Measurements from ENCODE around the gene FCN2.

Gene FCN2

DNA sequence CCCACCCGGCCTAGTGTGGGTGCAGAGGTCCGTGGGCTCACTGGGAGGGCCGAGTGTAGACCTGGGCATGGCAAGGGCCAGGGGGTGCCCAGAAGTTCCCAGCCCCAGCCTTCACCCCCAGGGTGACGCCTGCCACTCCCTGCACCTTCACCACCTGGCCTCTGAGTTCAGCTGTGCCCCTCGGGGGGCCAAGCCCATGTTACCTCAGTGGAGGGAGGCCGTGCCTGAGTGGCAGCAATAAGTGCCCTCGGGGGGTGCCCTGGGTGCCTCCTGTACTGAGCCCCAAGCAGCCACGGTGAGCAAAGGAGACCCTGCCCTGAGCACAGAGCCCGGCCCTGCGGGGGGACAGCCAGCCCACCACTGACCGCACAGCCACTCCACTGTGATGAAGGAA, 10.3 kb upstream of the FCN2 start:
- no peak overlapping the region for H3K9ac ChIP-seq (ENCODE audit: low read length)
- no peaks in the 10 kb centered on the region for H3K4me1 ChIP-seq (ENCODE audit: control insufficient read depth, insufficient read depth, low read length)
- H3K27me3 ChIP-seq (ENCODE audit: control insufficient read depth, insufficient read depth, low read length) = no peaks in the 10 kb centered on the region
- H3K4me3 ChIP-seq (ENCODE audit: low read depth, low read length) = no peak overlapping the region
- H3K9me3 ChIP-seq (ENCODE audit: control insufficient read depth, insufficient read depth, low read depth, low read length) = no peaks in the 10 kb centered on the region
- H3K27ac ChIP-seq (ENCODE audit: low read depth, low read length) = no peak overlapping the region
- no peaks in the 10 kb centered on the region for H3K36me3 ChIP-seq (ENCODE audit: control insufficient read depth, insufficient read depth, low read length)

DNA sequence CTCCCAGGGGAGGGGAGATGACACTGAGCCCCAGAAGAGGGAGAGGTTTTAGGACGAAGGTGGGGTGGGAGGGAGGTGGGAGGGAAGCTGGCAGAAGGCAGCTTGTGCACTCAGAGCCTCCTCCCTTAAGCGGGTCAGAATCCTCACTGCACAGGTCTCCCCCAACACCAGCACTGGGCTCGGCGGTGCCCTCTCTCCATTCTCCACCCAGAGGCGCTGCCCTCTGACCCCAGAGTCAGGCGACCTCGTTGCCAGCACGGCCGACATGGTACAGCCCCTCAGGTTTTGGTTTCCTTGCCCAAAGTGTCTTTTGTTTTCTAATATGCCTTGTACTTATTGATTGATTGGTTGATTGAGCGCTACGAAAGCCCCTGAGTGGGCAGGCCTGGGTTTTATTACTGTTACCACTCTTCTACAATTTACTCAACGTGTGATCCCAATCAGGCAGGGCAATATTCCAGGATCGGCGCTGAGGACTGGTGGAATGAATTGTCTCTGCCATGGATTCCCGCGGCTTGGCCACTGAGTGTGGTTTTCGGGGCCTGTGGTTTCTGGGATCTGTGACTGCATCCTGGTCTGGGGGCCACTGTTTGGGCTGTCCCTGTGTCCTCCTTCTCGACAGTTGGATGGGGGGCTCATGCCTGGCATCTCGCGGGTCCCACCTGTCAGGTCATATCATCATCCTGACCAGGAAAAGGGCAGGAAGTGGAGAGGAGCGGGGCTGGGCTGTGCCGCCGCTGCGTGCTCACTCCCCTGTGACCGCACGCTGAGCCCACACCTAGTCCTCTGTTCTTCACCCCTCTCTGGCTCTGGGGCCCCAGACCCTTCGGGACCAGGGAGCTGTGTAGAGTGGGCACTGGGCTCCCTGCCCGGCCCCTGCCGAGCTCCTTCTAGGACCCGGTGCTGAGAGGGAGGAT, 9.6 kb upstream of the FCN2 start:
- Histone ChIP-seq H3K9ac (ENCODE audit: low read length) (no peak overlapping the region), H3K27ac (ENCODE audit: low read depth, low read length) (no peak overlapping the region), H3K36me3 (ENCODE audit: control insufficient read depth, insufficient read depth, low read length) (no peaks in the 10 kb centered on the region), H3K27me3 (ENCODE audit: control insufficient read depth, insufficient read depth, low read length) (no peaks in the 10 kb centered on the region), H3K4me3 (ENCODE audit: low read depth, low read length) (no peak overlapping the region), H3K9me3 (ENCODE audit: control insufficient read depth, insufficient read depth, low read depth, low read length) (no peaks in the 10 kb centered on the region), H3K4me1 (ENCODE audit: control insufficient read depth, insufficient read depth, low read length) (no peaks in the 10 kb centered on the region)

DNA sequence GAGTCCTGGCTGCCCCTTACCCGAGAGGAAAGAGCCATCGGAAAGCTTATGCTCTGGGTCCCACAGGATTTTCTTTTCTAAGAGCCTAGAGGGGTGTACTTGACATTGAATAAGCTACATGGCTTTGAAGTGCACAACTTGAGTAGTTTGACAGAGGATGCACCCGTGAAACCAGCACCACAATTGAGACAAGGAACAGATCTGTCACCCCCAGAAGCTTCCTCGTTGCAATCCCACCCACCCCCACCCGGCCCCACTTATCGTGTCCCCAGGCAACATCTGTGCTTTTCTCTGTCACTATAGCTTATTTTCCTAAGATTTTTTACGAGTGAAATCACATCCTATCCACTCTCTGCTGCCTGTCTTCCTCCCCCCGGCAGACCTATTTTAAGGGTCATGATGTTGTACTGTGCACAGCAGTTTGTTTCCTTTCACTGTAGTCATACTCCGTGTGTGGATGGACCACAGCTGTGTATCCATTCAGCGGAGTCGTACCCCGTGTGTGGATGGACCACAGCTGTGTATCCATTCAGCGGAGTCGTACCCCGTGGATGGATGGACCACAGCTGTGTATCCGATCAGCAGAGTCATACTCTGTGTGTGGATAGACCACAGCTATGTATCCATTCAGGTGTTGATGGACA, 8.8 kb upstream of the FCN2 start:
- H3K4me3 ChIP-seq (ENCODE audit: low read depth, low read length) = no peak overlapping the region

DNA sequence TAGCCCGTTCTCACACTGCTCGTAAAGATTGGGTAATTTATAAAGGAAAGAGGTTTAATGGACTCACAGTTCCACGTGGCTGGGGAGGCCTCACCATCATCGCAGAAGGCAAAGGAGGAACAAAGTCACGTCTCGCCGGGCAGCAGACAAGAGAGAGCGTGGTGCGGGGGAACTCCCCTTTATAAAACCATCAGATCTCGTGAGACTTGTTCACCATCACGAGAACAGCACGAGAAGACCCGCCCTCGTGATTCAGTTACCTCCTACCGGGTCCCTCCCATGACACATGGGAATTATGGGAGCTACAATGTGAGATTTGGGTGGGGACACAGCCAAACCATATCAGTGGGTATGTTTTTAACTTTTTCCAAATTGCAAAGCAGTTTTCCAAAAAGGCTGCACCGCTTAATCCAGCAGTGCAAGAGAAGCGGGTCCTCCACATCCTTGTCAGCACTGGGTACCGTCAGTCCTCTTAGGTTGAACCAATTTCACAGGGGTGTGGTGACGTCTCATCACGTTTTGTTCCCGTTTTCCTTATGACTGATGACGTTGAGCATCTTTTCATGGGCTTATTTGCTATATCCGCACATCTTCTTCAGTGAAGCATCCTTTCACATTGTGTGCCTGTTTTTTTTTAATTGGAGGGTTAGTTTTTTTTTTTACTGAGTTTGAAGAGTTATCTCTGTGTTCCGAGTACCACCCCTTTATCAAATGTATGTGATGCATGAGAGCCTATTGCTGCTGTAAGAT, 8.0 kb upstream of the FCN2 start:
- Histone ChIP-seq H3K4me1 (ENCODE audit: control insufficient read depth, insufficient read depth, low read length) (no peaks in the 10 kb centered on the region), H3K27ac (ENCODE audit: low read depth, low read length) (no peak overlapping the region), H3K4me3 (ENCODE audit: low read depth, low read length) (no peak overlapping the region), H3K9ac (ENCODE audit: low read length) (no peak overlapping the region), H3K9me3 (ENCODE audit: control insufficient read depth, insufficient read depth, low read depth, low read length) (no peaks in the 10 kb centered on the region), H3K36me3 (ENCODE audit: control insufficient read depth, insufficient read depth, low read length) (no peaks in the 10 kb centered on the region), H3K27me3 (ENCODE audit: control insufficient read depth, insufficient read depth, low read length) (no peaks in the 10 kb centered on the region)

More for the DNA sequence above, 8.8 kb upstream of the FCN2 start:
- Histone ChIP-seq H3K27ac (ENCODE audit: low read depth, low read length) (no peak overlapping the region), H3K9ac (ENCODE audit: low read length) (no peak overlapping the region), H3K27me3 (ENCODE audit: control insufficient read depth, insufficient read depth, low read length) (no peaks in the 10 kb centered on the region), H3K4me1 (ENCODE audit: control insufficient read depth, insufficient read depth, low read length) (no peaks in the 10 kb centered on the region), H3K36me3 (ENCODE audit: control insufficient read depth, insufficient read depth, low read length) (no peaks in the 10 kb centered on the region), H3K9me3 (ENCODE audit: control insufficient read depth, insufficient read depth, low read depth, low read length) (no peaks in the 10 kb centered on the region)

DNA sequence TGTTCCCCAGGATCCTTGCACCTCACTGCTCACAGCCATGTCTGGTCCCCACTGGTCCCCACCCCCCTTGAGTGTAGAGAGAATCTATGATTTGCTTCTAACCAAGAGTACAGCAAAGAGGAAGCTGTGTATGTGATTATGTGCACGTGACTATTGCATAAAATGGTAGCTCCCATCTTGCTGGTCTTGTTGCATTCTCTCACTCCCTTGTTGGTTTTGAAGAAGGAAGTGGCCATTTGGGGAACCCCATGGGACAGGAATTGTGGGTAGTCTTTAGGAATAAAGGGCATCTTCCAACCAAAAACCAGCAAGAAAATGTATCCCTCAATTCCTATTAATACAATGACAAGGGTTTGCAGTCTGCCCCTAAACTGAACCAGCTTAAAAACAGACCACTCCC, 5.2 kb upstream of the FCN2 start:
- Histone ChIP-seq H3K27me3 (ENCODE audit: control insufficient read depth, insufficient read depth, low read length) (no peaks in the 10 kb centered on the region), H3K9me3 (ENCODE audit: control insufficient read depth, insufficient read depth, low read depth, low read length) (no peaks in the 10 kb centered on the region), H3K9ac (ENCODE audit: low read length) (no peak overlapping the region), H3K4me1 (ENCODE audit: control insufficient read depth, insufficient read depth, low read length) (no peaks in the 10 kb centered on the region), H3K4me3 (ENCODE audit: low read depth, low read length) (no peak overlapping the region), H3K36me3 (ENCODE audit: control insufficient read depth, insufficient read depth, low read length) (no peaks in the 10 kb centered on the region), H3K27ac (ENCODE audit: low read depth, low read length) (no peak overlapping the region)

DNA sequence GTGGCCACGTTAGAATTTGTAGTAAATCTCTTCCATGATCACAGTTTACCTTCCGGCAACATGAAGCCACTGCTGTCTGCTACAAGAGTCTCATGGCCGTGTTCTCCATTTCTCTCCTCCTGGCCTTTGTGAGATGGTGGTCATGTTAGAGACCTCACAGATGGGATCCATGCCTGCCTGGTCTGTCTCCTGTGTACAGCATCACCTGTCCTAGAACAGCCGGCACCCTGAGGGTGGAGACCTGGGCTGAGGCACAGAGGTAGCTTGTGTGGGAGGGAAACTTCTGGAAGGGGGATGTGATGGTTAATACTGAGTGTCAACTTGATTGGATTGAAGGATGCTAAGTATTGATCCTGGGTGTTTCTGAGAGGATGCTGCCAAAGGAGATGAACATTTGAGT, 3.1 kb upstream of the FCN2 start:
- Histone ChIP-seq H3K36me3 (ENCODE audit: control insufficient read depth, insufficient read depth, low read length) (no peaks in the 10 kb centered on the region), H3K9ac (ENCODE audit: low read length) (no peak overlapping the region), H3K4me3 (ENCODE audit: low read depth, low read length) (no peak overlapping the region), H3K4me1 (ENCODE audit: control insufficient read depth, insufficient read depth, low read length) (no peaks in the 10 kb centered on the region), H3K9me3 (ENCODE audit: control insufficient read depth, insufficient read depth, low read depth, low read length) (no peaks in the 10 kb centered on the region), H3K27ac (ENCODE audit: low read depth, low read length) (no peak overlapping the region), H3K27me3 (ENCODE audit: control insufficient read depth, insufficient read depth, low read length) (no peaks in the 10 kb centered on the region)

DNA sequence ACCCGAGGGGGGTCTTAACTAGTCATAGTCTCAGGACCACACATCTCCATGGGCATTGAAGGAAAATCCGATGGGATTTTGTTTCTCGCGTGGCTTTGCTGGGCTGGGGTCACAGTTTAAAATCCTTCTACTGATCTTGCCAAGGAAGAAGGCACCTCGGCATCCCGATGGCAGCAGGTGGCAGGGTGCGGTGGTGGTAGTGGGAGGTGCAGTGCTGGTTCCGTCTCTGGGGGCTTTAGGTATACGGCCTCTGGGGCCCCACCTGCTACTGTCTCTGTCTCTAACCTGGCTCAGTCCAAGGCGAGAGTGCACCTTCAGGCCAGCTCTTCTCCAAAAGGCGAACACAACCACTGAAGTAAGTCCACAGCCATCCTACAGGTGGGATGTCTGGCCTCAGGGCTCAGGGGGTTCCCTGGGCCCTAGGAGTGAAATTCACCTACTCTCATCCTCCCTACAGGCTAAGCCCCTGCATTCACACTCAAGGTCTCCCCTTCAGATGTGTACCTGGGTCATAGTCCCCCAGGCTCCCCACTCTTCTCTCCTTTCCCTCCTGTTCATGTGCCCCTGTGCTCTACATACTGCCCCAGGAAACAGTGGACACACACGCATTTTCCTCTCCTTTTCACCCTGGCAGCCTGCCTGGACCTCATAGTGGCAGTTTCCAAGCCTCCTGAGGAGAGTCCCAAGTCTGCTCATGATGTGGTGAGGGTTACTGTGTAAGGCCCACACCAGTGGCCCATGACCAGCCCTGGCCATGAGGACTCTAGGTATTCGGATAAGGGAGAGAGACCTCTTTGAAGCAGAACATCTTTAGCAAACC, 736 bp upstream of the FCN2 start:
- Histone ChIP-seq H3K4me1 (ENCODE audit: control insufficient read depth, insufficient read depth, low read length) (no peaks in the 10 kb centered on the region), H3K36me3 (ENCODE audit: control insufficient read depth, insufficient read depth, low read length) (no peaks in the 10 kb centered on the region), H3K4me3 (ENCODE audit: low read depth, low read length) (no peak overlapping the region), H3K9me3 (ENCODE audit: control insufficient read depth, insufficient read depth, low read depth, low read length) (no peaks in the 10 kb centered on the region), H3K9ac (ENCODE audit: low read length) (no peak overlapping the region), H3K27ac (ENCODE audit: low read depth, low read length) (no peak overlapping the region), H3K27me3 (ENCODE audit: control insufficient read depth, insufficient read depth, low read length) (no peaks in the 10 kb centered on the region)

DNA sequence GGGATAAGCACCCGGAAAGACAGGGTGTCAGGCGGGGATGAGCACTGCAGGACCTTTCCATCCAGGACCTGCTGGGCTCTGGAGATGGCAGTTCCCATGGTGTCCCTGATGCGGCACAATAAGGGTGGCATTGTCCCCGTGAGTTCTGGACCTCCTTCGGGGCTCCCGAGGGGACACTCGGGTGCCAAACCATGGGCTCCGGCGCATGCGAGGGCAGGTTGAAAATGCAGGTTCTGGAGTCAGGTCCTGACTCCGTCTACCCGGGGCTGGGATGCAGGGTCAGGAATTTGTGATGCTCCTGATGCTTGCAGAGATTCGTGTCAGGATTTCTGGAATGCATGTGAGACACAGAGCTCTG, 682 bp downstream of the FCN2 start:
- Histone ChIP-seq H3K9ac (ENCODE audit: low read length) (no peak overlapping the region), H3K4me3 (ENCODE audit: low read depth, low read length) (no peak overlapping the region), H3K27me3 (ENCODE audit: control insufficient read depth, insufficient read depth, low read length) (no peaks in the 10 kb centered on the region), H3K9me3 (ENCODE audit: control insufficient read depth, insufficient read depth, low read depth, low read length) (no peaks in the 10 kb centered on the region), H3K4me1 (ENCODE audit: control insufficient read depth, insufficient read depth, low read length) (no peaks in the 10 kb centered on the region), H3K27ac (ENCODE audit: low read depth, low read length) (no peak overlapping the region), H3K36me3 (ENCODE audit: control insufficient read depth, insufficient read depth, low read length) (no peaks in the 10 kb centered on the region)

DNA sequence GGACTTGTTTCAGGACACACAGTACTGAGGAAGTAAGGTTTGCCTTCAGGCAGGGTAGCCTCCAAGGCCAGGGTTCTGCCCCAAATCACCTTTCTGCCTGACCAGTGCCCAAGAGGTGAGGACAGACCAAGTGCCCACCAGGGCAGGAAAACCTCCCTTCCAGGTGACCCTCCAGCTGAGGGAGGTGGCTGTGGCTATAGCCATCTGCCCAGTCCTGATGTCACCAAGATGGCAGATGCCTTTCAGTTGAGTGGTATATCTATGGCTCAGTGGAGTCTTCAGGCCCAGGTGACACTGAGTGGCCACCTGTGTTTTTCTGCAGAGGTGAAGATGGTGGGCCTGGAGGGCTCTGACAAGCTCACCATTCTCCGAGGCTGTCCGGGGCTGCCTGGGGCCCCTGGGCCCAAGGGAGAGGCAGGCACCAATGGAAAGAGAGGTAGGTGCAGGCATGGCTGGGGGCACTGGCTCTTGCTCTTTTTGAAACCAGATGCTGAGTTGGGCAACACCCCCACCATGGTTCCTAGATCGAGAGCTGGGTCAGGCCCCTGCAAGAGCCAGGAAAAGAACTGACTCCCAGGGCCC, 1.7 kb downstream of the FCN2 start:
- Histone ChIP-seq H3K36me3 (ENCODE audit: control insufficient read depth, insufficient read depth, low read length) (no peaks in the 10 kb centered on the region), H3K27me3 (ENCODE audit: control insufficient read depth, insufficient read depth, low read length) (no peaks in the 10 kb centered on the region), H3K27ac (ENCODE audit: low read depth, low read length) (no peak overlapping the region), H3K4me3 (ENCODE audit: low read depth, low read length) (no peak overlapping the region), H3K9me3 (ENCODE audit: control insufficient read depth, insufficient read depth, low read depth, low read length) (no peaks in the 10 kb centered on the region), H3K9ac (ENCODE audit: low read length) (no peak overlapping the region), H3K4me1 (ENCODE audit: control insufficient read depth, insufficient read depth, low read length) (no peaks in the 10 kb centered on the region)

DNA sequence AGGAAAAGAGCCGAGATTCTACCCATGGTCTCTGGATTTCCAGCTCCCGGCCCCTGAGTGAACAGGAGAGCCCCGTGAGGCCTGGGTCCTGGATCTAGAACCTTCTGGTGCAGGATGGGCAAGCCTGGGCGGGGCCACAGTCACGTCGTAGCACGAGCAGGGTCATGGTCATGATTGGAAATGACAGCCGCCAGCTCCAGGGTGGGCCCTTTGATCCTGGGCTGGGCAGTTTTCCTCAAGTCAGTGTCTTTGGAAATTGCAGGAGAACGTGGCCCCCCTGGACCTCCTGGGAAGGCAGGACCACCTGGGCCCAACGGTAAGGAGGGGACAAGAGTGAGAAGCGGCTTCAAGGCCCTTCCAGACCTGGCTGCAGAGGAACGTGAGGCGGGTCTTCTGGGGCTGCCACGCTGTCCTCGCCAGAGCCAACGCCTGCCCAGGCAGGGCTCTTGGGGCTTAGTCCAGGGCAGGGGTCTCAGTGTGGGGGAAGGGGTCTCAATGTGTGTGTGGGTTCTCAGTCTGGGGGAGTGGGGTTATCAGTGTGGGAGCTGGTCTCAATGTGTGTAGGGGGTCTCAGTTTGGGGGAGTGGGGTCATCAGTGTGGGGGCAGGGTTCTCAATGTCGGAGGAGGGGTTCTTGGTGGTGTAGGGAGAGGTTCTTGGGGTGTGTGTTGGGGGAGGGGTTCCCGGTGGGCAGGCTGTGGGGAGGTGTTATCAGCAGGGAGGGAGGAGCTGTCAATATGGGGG, 2.6 kb downstream of the FCN2 start:
- Histone ChIP-seq H3K36me3 (ENCODE audit: control insufficient read depth, insufficient read depth, low read length) (no peaks in the 10 kb centered on the region), H3K9me3 (ENCODE audit: control insufficient read depth, insufficient read depth, low read depth, low read length) (no peaks in the 10 kb centered on the region), H3K27me3 (ENCODE audit: control insufficient read depth, insufficient read depth, low read length) (no peaks in the 10 kb centered on the region), H3K4me3 (ENCODE audit: low read depth, low read length) (no peak overlapping the region), H3K4me1 (ENCODE audit: control insufficient read depth, insufficient read depth, low read length) (no peaks in the 10 kb centered on the region), H3K9ac (ENCODE audit: low read length) (no peak overlapping the region), H3K27ac (ENCODE audit: low read depth, low read length) (no peak overlapping the region)
